ENCODE data around the gene DHFR2. TPM values are rescaled to one million over a fixed set of nuclear protein-coding genes. Genes with fewer than 3 reads are reported as not detected.

DHFR2 gene
- total RNA-seq, 1 donor from 2014 or later = 8.2 TPM

GRCh38 chr3:94020293-94020692 lies 42.4 kb downstream of the DHFR2 start:
- Mint-ChIP-seq H3K4me1 (no peaks in the 10 kb centered on the region), H3K9me3 (no peaks in the 10 kb centered on the region), H3K27me3 (ENCODE audit: low read depth) (no peaks in the 10 kb centered on the region), H3K4me3 (no peak overlapping the region), H3K36me3 (no peaks in the 10 kb centered on the region), H3K27ac (no peak overlapping the region)
- no peak for DNase-seq (ENCODE audit: low spot score in 2 of 2, unreplicated experiment in 2 of 2)
- TF ChIP-seq CTCF (IDR thresholded peaks at IDR 0.05; ENCODE audit: unreplicated experiment) = no peak

- H3K36me3 Mint-ChIP-seq = no peaks in the 10 kb centered on the region
- no peak for DNase-seq (ENCODE audit: low spot score in 2 of 2, unreplicated experiment in 2 of 2)
- no peak for TF ChIP-seq CTCF (IDR thresholded peaks at IDR 0.05; ENCODE audit: unreplicated experiment)
- H3K4me3 Mint-ChIP-seq = no peak overlapping the region
- no peaks in the 10 kb centered on the region for H3K9me3 Mint-ChIP-seq
- H3K27ac Mint-ChIP-seq = no peak overlapping the region
- no peaks in the 10 kb centered on the region for H3K4me1 Mint-ChIP-seq
- H3K27me3 Mint-ChIP-seq (ENCODE audit: low read depth) = no peaks in the 10 kb centered on the region
These were observed 43.1 kb downstream of the DHFR2 start for GRCh38 chr3:94019659-94020058.

- H3K27me3 Mint-ChIP-seq (ENCODE audit: low read depth) = no peaks in the 10 kb centered on the region
- no peak for DNase-seq (ENCODE audit: low spot score in 2 of 2, unreplicated experiment in 2 of 2)
- no peaks in the 10 kb centered on the region for H3K36me3 Mint-ChIP-seq
- no peak overlapping the region for H3K4me3 Mint-ChIP-seq
- no peak overlapping the region for H3K27ac Mint-ChIP-seq
- peaks cover 6% of the 10 kb centered on the region for H3K4me1 Mint-ChIP-seq
- H3K9me3 Mint-ChIP-seq = no peaks in the 10 kb centered on the region
- TF ChIP-seq CTCF (IDR thresholded peaks at IDR 0.05; ENCODE audit: unreplicated experiment) = no peak
These were observed 47.7 kb downstream of the DHFR2 start for GRCh38 chr3:94015025-94015424.

GRCh38 chr3:94012185-94012584 lies 50.5 kb downstream of the DHFR2 start:
- Mint-ChIP-seq H3K27ac (peak overlapping the region; percentile 12), H3K36me3 (no peaks in the 10 kb centered on the region), H3K4me3 (no peak overlapping the region), H3K27me3 (ENCODE audit: low read depth) (no peaks in the 10 kb centered on the region), H3K4me1 (peaks cover 16% of the 10 kb centered on the region), H3K9me3 (no peaks in the 10 kb centered on the region)
- DNase-seq (ENCODE audit: low spot score in 2 of 2, unreplicated experiment in 2 of 2) = no peak
- no peak for TF ChIP-seq CTCF (IDR thresholded peaks at IDR 0.05; ENCODE audit: unreplicated experiment)

- DNase-seq (ENCODE audit: low spot score in 2 of 2, unreplicated experiment in 2 of 2) = no peak
- no peaks in the 10 kb centered on the region for H3K36me3 Mint-ChIP-seq
- H3K27me3 Mint-ChIP-seq (ENCODE audit: low read depth) = no peaks in the 10 kb centered on the region
- TF ChIP-seq CTCF (IDR thresholded peaks at IDR 0.05; ENCODE audit: unreplicated experiment) = no peak
- peaks cover 19% of the 10 kb centered on the region for H3K4me1 Mint-ChIP-seq
- no peak overlapping the region for H3K4me3 Mint-ChIP-seq
- no peaks in the 10 kb centered on the region for H3K9me3 Mint-ChIP-seq
- H3K27ac Mint-ChIP-seq = no peak overlapping the region
These were observed 51.4 kb downstream of the DHFR2 start for GRCh38 chr3:94011233-94011711.

- Mint-ChIP-seq H3K36me3 (no peaks in the 10 kb centered on the region), H3K4me3 (no peak overlapping the region), H3K27ac (no peak overlapping the region), H3K9me3 (no peaks in the 10 kb centered on the region), H3K27me3 (ENCODE audit: low read depth) (no peaks in the 10 kb centered on the region), H3K4me1 (peaks cover 20% of the 10 kb centered on the region)
- no peak for DNase-seq (ENCODE audit: low spot score in 2 of 2, unreplicated experiment in 2 of 2)
- no peak for TF ChIP-seq CTCF (IDR thresholded peaks at IDR 0.05; ENCODE audit: unreplicated experiment)
These were observed 53.1 kb downstream of the DHFR2 start for GRCh38 chr3:94009608-94010007.

Measured in mesothelial cell of epicardium (in vitro differentiated cells).